ENCODE results near the gene RPAP2. TPM values are rescaled to one million over a fixed set of nuclear protein-coding genes. Genes with fewer than 3 reads are reported as not detected.
"Not testable (repeated sequence)": the region's sequence is repeated elsewhere in the genome, so short reads cannot be mapped to it uniquely, and the experiment has no call there.

Gene RPAP2
- total RNA-seq, 1 experiment from 2014 or later: 17.4 TPM

- DNase-seq (ENCODE audit: low read depth): no peak
- in situ Hi-C loops (cut with HindIII; ENCODE audit: low pct_unique_long_range_greater_than_20kb, low sequenced_read_pairs): no loop called here
Measured at GRCh38 chr1:92425617-92426016, 126.8 kb downstream of the RPAP2 start.

- in situ Hi-C loops (cut with HindIII; ENCODE audit: low pct_unique_long_range_greater_than_20kb, low sequenced_read_pairs): no loop called here
Measured at GRCh38 chr1:92430030-92430429, 131.2 kb downstream of the RPAP2 start.

GRCh38 chr1:92434572-92434971, 135.7 kb downstream of the RPAP2 start:
- DNase-seq (ENCODE audit: low read depth); in situ Hi-C loops (cut with HindIII; ENCODE audit: low pct_unique_long_range_greater_than_20kb, low sequenced_read_pairs): not testable (repeated sequence)

More at GRCh38 chr1:92430030-92430429, 131.2 kb downstream of the RPAP2 start:
- no peak for DNase-seq (ENCODE audit: low read depth)

- no peak for DNase-seq (ENCODE audit: low read depth)
- in situ Hi-C loops (cut with HindIII; ENCODE audit: low pct_unique_long_range_greater_than_20kb, low sequenced_read_pairs): no loop called here
Measured at GRCh38 chr1:92439291-92439690, 140.4 kb downstream of the RPAP2 start.

- in situ Hi-C loops (cut with HindIII; ENCODE audit: low pct_unique_long_range_greater_than_20kb, low sequenced_read_pairs): no loop called here
- DNase-seq (ENCODE audit: low read depth): no peak
Measured at GRCh38 chr1:92441316-92441696, 142.4 kb downstream of the RPAP2 start.

- in situ Hi-C loops (cut with HindIII; ENCODE audit: low pct_unique_long_range_greater_than_20kb, low sequenced_read_pairs): no loop called here
- no peak for DNase-seq (ENCODE audit: low read depth)
Measured at GRCh38 chr1:92441697-92442342, 143.0 kb downstream of the RPAP2 start.

- DNase-seq (ENCODE audit: low read depth): no peak
- in situ Hi-C loops (cut with HindIII; ENCODE audit: low pct_unique_long_range_greater_than_20kb, low sequenced_read_pairs): no loop called here
Measured at GRCh38 chr1:92442351-92442750, 143.5 kb downstream of the RPAP2 start.

GRCh38 chr1:92443893-92444292, 145.0 kb downstream of the RPAP2 start:
- in situ Hi-C loops (cut with HindIII; ENCODE audit: low pct_unique_long_range_greater_than_20kb, low sequenced_read_pairs): no loop called here
- DNase-seq (ENCODE audit: low read depth): no peak

- in situ Hi-C loops (cut with HindIII; ENCODE audit: low pct_unique_long_range_greater_than_20kb, low sequenced_read_pairs): no loop called here
- DNase-seq (ENCODE audit: low read depth): no peak
Measured at GRCh38 chr1:92444351-92444750, 145.5 kb downstream of the RPAP2 start.

- no peak for DNase-seq (ENCODE audit: low read depth)
- in situ Hi-C loops (cut with HindIII; ENCODE audit: low pct_unique_long_range_greater_than_20kb, low sequenced_read_pairs): no loop called here
Measured at GRCh38 chr1:92445865-92446264, 147.0 kb downstream of the RPAP2 start.

GRCh38 chr1:92446546-92446945, 147.7 kb downstream of the RPAP2 start:
- in situ Hi-C loops (cut with HindIII; ENCODE audit: low pct_unique_long_range_greater_than_20kb, low sequenced_read_pairs): no loop called here
- no peak for DNase-seq (ENCODE audit: low read depth)

- in situ Hi-C loops (cut with HindIII; ENCODE audit: low pct_unique_long_range_greater_than_20kb, low sequenced_read_pairs): no loop called here
- DNase-seq (ENCODE audit: low read depth): no peak
Measured at GRCh38 chr1:92447033-92447681, 148.3 kb downstream of the RPAP2 start.

GRCh38 chr1:92447976-92448375, 149.1 kb downstream of the RPAP2 start:
- in situ Hi-C loops (cut with HindIII; ENCODE audit: low pct_unique_long_range_greater_than_20kb, low sequenced_read_pairs): no loop called here
- DNase-seq (ENCODE audit: low read depth): no peak

Other genes with a start within 250 kb of the RPAP2 start
- not detected in 2 replicates for gene SETSIP, start 223.6 kb upstream of the RPAP2 start, total RNA-seq (2014; rRNA removed; shearing (Covaris generic); ENCODE audit: low replicate concordance)
- gene BTBD8, start 218.7 kb upstream of the RPAP2 start, total RNA-seq (2014; rRNA removed; shearing (Covaris generic); ENCODE audit: low replicate concordance): 0.43 and 3.6 TPM in 2 replicates
- not detected in 2 replicates for gene C1orf146, start 81.1 kb upstream of the RPAP2 start, total RNA-seq (2014; rRNA removed; shearing (Covaris generic); ENCODE audit: low replicate concordance)
- gene GLMN, start 72 bp upstream of the RPAP2 start, total RNA-seq (2014; rRNA removed; shearing (Covaris generic); ENCODE audit: low replicate concordance): 5.5 and 6.8 TPM in 2 replicates
- gene GFI1, start 187.9 kb downstream of the RPAP2 start, total RNA-seq (2014; rRNA removed; shearing (Covaris generic); ENCODE audit: low replicate concordance): 1.4 and 3.8 TPM in 2 replicates